Liver (tissue), 3 donors: ENCODE measurements around the gene PDE3B.

Source experiments
- CTCF ChIP-seq: fragments of 150-350 bp; IDR thresholded peaks from 2 replicates; pipeline ENCODE4 v1.5.1; 2017; ENCODE audit warnings: improper control_type of control experiment, low read depth, low read length; ENCODE audit not compliant: missing input control
- TAF1 ChIP-seq: conservative IDR thresholded peaks from 2 replicates; pipeline ENCODE4 v1.6.1; 2016; ENCODE audit warnings: antibody characterized with exemption, mild to moderate bottlenecking
- donor health status: healthy.
- donor health status: healthy.

- no peak for TF ChIP-seq CTCF
- no peak for TF ChIP-seq TAF1
Measured at GRCh38 chr11:14861680-14862079, 218.1 kb downstream of the PDE3B start.
